Airway epithelial cell (primary cell): ENCODE results near the gene PRUNE1. TPM values are rescaled to one million over a fixed set of nuclear protein-coding genes. Genes with fewer than 3 reads are reported as not detected.

Experiments used
- total RNA-seq: library from RNA; depleted of rRNA; stranded (reverse); fragments of >200 nt; gene quantifications from 2 replicates; pipeline ENCODE4 v1.2.3, GENCODE V29; 2015

Gene PRUNE1
- 10.8 and 17.1 TPM in 2 replicates for total RNA-seq

GRCh38 chr1:151008244-151009205 is at the start of gene PRUNE1:
PRUNE1 (plus strand) TSS chr1:151008449; CDS start chr1:151008633, 184 bp downstream.

GRCh38 chr1:150974580-150975478 is 33.4 kb upstream of the PRUNE1 start, which contains the start of gene CERS2:
CERS2 (minus strand) TSS chr1:150974835; CDS start chr1:150969090, 5,745 bp downstream.

GRCh38 chr1:150981805-150982712 is 26.2 kb upstream of the PRUNE1 start, which contains the start of gene ANXA9:
ANXA9 (plus strand) TSS chr1:150982292; CDS start chr1:150983106, 814 bp downstream.

GRCh38 chr1:151006327-151007052 is 1.8 kb upstream of the PRUNE1 start, which contains the start of gene MINDY1:
MINDY1 (minus strand) TSS chr1:151006902; CDS start chr1:151002617, 4,285 bp downstream.

GRCh38 chr1:151036356-151036755 is 28.1 kb downstream of the PRUNE1 start, which contains the start of gene BNIPL:
BNIPL (plus strand) TSS chr1:151036586; CDS start chr1:151036726, 140 bp downstream.

GRCh38 chr1:151047591-151047924 is 39.3 kb downstream of the PRUNE1 start, which contains the start of gene C1orf56:
C1orf56 (plus strand) TSS chr1:151047751; CDS start chr1:151047848, 97 bp downstream.

GRCh38 chr1:151059109-151060006 is 51.1 kb downstream of the PRUNE1 start, which contains the start of gene CDC42SE1:
CDC42SE1 (minus strand) TSS chr1:151059622; CDS start chr1:151055730, 3,892 bp downstream.

GRCh38 chr1:151060007-151060656 is 51.9 kb downstream of the PRUNE1 start, which contains the start of gene MLLT11:
MLLT11 (plus strand) TSS chr1:151060397; CDS start chr1:151067225, 6,828 bp downstream.

GRCh38 chr1:151070474-151071276 is 62.4 kb downstream of the PRUNE1 start, which contains the start of gene GABPB2:
GABPB2 (plus strand) TSS chr1:151070761; CDS start chr1:151088190, 17,429 bp downstream.

Other genes starting within 250 kb of the PRUNE1 start
- gene CTSS, start 242.7 kb upstream of the PRUNE1 start, total RNA-seq = 3.4 and 6.2 TPM in 2 replicates
- 0.79 and 1.9 TPM in 2 replicates for gene CTSK, start 200.2 kb upstream of the PRUNE1 start, total RNA-seq
- gene ARNT, start 131.8 kb upstream of the PRUNE1 start, total RNA-seq = 12.9 and 19.6 TPM in 2 replicates
- not detected in 2 replicates for gene CTXND2, start 121.3 kb upstream of the PRUNE1 start, total RNA-seq
- 19.0 and 23.6 TPM in 2 replicates for gene SETDB1, start 82.1 kb upstream of the PRUNE1 start, total RNA-seq
- gene CERS2, start 33.6 kb upstream of the PRUNE1 start, total RNA-seq = 53.4 and 84.1 TPM in 2 replicates
- gene ANXA9, start 26.2 kb upstream of the PRUNE1 start, total RNA-seq = 1.1 and 1.4 TPM in 2 replicates
- 10.5 and 18.4 TPM in 2 replicates for gene MINDY1, start 1.5 kb upstream of the PRUNE1 start, total RNA-seq
- 27.9 and 30.5 TPM in 2 replicates for gene BNIPL, start 28.1 kb downstream of the PRUNE1 start, total RNA-seq
- gene C1orf56, start 39.3 kb downstream of the PRUNE1 start, total RNA-seq = 0.84 and 1.1 TPM in 2 replicates
- 105 and 116 TPM in 2 replicates for gene CDC42SE1, start 51.2 kb downstream of the PRUNE1 start, total RNA-seq
- gene MLLT11, start 51.9 kb downstream of the PRUNE1 start, total RNA-seq = 17.5 and 20.9 TPM in 2 replicates
- 4.3 and 6.0 TPM in 2 replicates for gene GABPB2, start 62.3 kb downstream of the PRUNE1 start, total RNA-seq
- gene SEMA6C, start 138.2 kb downstream of the PRUNE1 start, total RNA-seq = 0.46 and 1.2 TPM in 2 replicates
- gene TNFAIP8L2, start 148.2 kb downstream of the PRUNE1 start, total RNA-seq = not detected in 2 replicates
- gene LYSMD1, start 157.5 kb downstream of the PRUNE1 start, total RNA-seq = 7.2 and 9.7 TPM in 2 replicates
- gene SCNM1, start 157.7 kb downstream of the PRUNE1 start, total RNA-seq = 24.1 and 26.5 TPM in 2 replicates
- not detected in 2 replicates for gene TMOD4, start 167.5 kb downstream of the PRUNE1 start, total RNA-seq
- 40.7 and 59.0 TPM in 2 replicates for gene VPS72, start 181.7 kb downstream of the PRUNE1 start, total RNA-seq
- gene PIP5K1A, start 190.1 kb downstream of the PRUNE1 start, total RNA-seq = 35.0 and 55.4 TPM in 2 replicates
- 149 and 155 TPM in 2 replicates for gene PSMD4, start 246.3 kb downstream of the PRUNE1 start, total RNA-seq